K562 (cell line): Measurements from ENCODE around the gene TLR3. TPM values are rescaled to one million over a fixed set of nuclear protein-coding genes. Genes with fewer than 3 reads are reported as not detected.

Experiments used
- ATAC-seq: fragments of 200-7000 bp; cut with Tn5 transposase; 3 replicates; pipeline ENCODE4 v1.9.1; 2020; ENCODE audit warnings: moderate library complexity
- BruUV-seq: library from RNA; stranded (reverse); fragments of 400-500 nt; replicated peaks from 2 replicates; lab custom pipeline; 2021; lab: Mats Ljungman, UMichigan
- CTCF ChIA-PET: fragments of 300-600 bp; formaldehyde crosslinking; extraction: SDS; loops from one replicate; lab custom pipeline; 2021; ENCODE audit warnings: low intra/inter-chr PET ratio; lab: Yijun Ruan, JAX
- POLR2A ChIA-PET: fragments of 300-600, 350-650 bp; sonication (Branson Sonifier 250); formaldehyde crosslinking; extraction: SDS; loops from one replicate; lab custom pipeline; 2021; ENCODE audit warnings: antibody characterized with exemption, inconsistent platforms; lab: Yijun Ruan, JAX
- DNase-seq, 4 experiments: peaks; one replicate each; pipeline versions ENCODE4 v3.0.0 to v3.0.0-alpha.2; 2011 to 2018; ENCODE audit warnings: low spot score in 3 of 4, mixed read lengths in 3 of 4; ENCODE audit errors: extremely low read depth in 1 of 4
- FAIRE-seq: peaks from 2 replicates; lab custom pipeline; 2011; peaks lifted over from hg19 to GRCh38; lab: Jason Lieb, UNC
- H2AFZ ChIP-seq: 2 replicates; pipeline ENCODE4 v1.6.0; 2011; ENCODE audit warnings: low read depth, low read length, control low read depth, inconsistent platforms
- H3K27ac ChIP-seq: fragments of 200-600 bp; 3 replicates; pipeline ENCODE4 v1.8.0; 2011; ENCODE audit warnings: low read depth, mild to moderate bottlenecking, control low read depth, inconsistent platforms, low read length, moderate library complexity, mixed read lengths; ENCODE audit errors: extremely low read depth
- H3K27me3 ChIP-seq, 2 experiments: fragments of 300-600 bp in 1 of 2; 2 replicates in 1 of 2; 3 replicates in 1 of 2; pipeline versions ENCODE4 v1.6.0 to v1.8.0; 2011; ENCODE audit warnings: inconsistent platforms in 2 of 2, low read length in 2 of 2, mild to moderate bottlenecking in 1 of 2, mixed read lengths in 1 of 2, moderate library complexity in 1 of 2; ENCODE audit not compliant: control insufficient read depth in 2 of 2, insufficient read depth in 2 of 2
- H3K36me3 ChIP-seq: fragments of 300-600 bp; 3 replicates; pipeline ENCODE4 v1.8.0; 2011; ENCODE audit warnings: mild to moderate bottlenecking, low read length, inconsistent platforms; ENCODE audit not compliant: control insufficient read depth, insufficient read depth
- H3K4me1 ChIP-seq, 2 experiments: fragments of 200-600 bp in 1 of 2; replicated peaks in 1 of 2; 2 replicates in 1 of 2; 3 replicates in 1 of 2; pipeline versions ENCODE4 v1.5.1 to v1.8.0; 2011; ENCODE audit warnings: inconsistent platforms in 2 of 2, low read length in 2 of 2, mild to moderate bottlenecking in 1 of 2, mixed read lengths in 1 of 2, moderate library complexity in 1 of 2; ENCODE audit not compliant: control insufficient read depth in 2 of 2, insufficient read depth in 2 of 2
- H3K4me2 ChIP-seq: 2 replicates; pipeline ENCODE4 v1.6.1; 2011; ENCODE audit warnings: low read length, control low read depth, inconsistent platforms, mixed read lengths; ENCODE audit not compliant: insufficient read depth
- H3K4me3 ChIP-seq: fragments of 200-600 bp; sonication (generic), shearing (Covaris generic); 2 replicates; pipeline ENCODE4 v1.5.1; 2016; ENCODE audit warnings: control low read depth, inconsistent platforms
- H3K79me2 ChIP-seq: fragments of 200-600 bp; 3 replicates; pipeline ENCODE4 v1.8.0; 2011; ENCODE audit warnings: low read length, inconsistent platforms; ENCODE audit not compliant: control insufficient read depth, insufficient read depth
- H3K9ac ChIP-seq, 2 experiments: 2 replicates each; pipeline versions ENCODE4 v1.6.0 to v1.6.1; 2011; ENCODE audit warnings: low read depth in 2 of 2, low read length in 2 of 2, control low read depth in 1 of 2, inconsistent platforms in 1 of 2, mild to moderate bottlenecking in 1 of 2, mixed read lengths in 1 of 2; ENCODE audit not compliant: insufficient read depth in 1 of 2
- H3K9me1 ChIP-seq: one replicate; pipeline ENCODE4 v1.6.0; 2011; ENCODE audit warnings: inconsistent platforms, mild to moderate bottlenecking, low read length, moderate library complexity; ENCODE audit not compliant: control insufficient read depth, insufficient read depth
- H3K9me3 ChIP-seq: replicated peaks from 2 replicates; pipeline ENCODE4 v1.5.1; 2011; ENCODE audit warnings: low read depth, low read length, inconsistent platforms; ENCODE audit not compliant: control insufficient read depth, insufficient read depth
- H4K20me1 ChIP-seq: replicated peaks from 2 replicates; pipeline ENCODE4 v1.6.1; 2011; ENCODE audit warnings: low read length, inconsistent platforms, mixed read lengths; ENCODE audit not compliant: control insufficient read depth, insufficient read depth
- ADNP ChIP-seq: fragments of 200-800 bp; sonication (Bioruptor generic); IDR thresholded peaks from 2 replicates; pipeline ENCODE4 v1.6.1; 2016; ENCODE audit warnings: missing genetic modification characterization, missing compliant biosample characterization
- COPS2 ChIP-seq: fragments of 450-650 bp; conservative IDR thresholded peaks from 2 replicates; pipeline ENCODE4 v1.6.1; 2016; ENCODE audit warnings: mild to moderate bottlenecking, moderate library complexity
- MEF2A ChIP-seq: IDR thresholded peaks from 2 replicates; pipeline ENCODE4 v1.6.1; 2011; ENCODE audit warnings: low read depth, mild to moderate bottlenecking, low read length, moderate library complexity; ENCODE audit not compliant: control insufficient read depth
- POLR2AphosphoS2 ChIP-seq: IDR thresholded peaks from 2 replicates; pipeline ENCODE4 v1.6.1; 2012; ENCODE audit warnings: low read length, improper control_type of control experiment
- POLR2B ChIP-seq: fragments of 450-650 bp; IDR thresholded peaks from 2 replicates; pipeline ENCODE4 v1.6.1; 2018; ENCODE audit warnings: low read depth; ENCODE audit not compliant: partially characterized antibody
- RBM25 ChIP-seq: fragments of 200-400 bp; formaldehyde crosslinking; IDR thresholded peaks from 2 replicates; pipeline ENCODE4 v1.6.1; 2018; ENCODE audit warnings: low read length, low read depth, moderate library complexity; ENCODE audit not compliant: severe bottlenecking
- SP2 ChIP-seq: IDR thresholded peaks from 2 replicates; pipeline ENCODE4 v1.6.1; 2011; ENCODE audit warnings: mild to moderate bottlenecking, low read depth, low read length, moderate library complexity; ENCODE audit not compliant: poor library complexity, severe bottlenecking; ENCODE audit errors: extremely low read depth
- ZBED1 ChIP-seq: IDR thresholded peaks from 2 replicates; pipeline ENCODE4 v1.6.1; 2014
- ZNF212 ChIP-seq: fragments of 450-650 bp; formaldehyde crosslinking; IDR thresholded peaks from 2 replicates; pipeline ENCODE4 v1.4.0; 2020; ENCODE audit warnings: mild to moderate bottlenecking
- ZNF586 ChIP-seq: fragments of 450-650 bp; formaldehyde crosslinking; conservative IDR thresholded peaks from 2 replicates; pipeline ENCODE4 v1.4.0; 2020; ENCODE audit warnings: mild to moderate bottlenecking, moderate library complexity
- WGBS: fragments of 100-300 bp; shearing (Covaris generic); methylation state at CpG from one replicate; pipeline ENCODE4 v1.1.6; 2016; ENCODE audit warnings: low coverage, mixed read lengths; ENCODE audit not compliant: insufficient coverage; ENCODE audit errors: missing lambda C conversion rate; 5-methylcytosine and 5-hydroxymethylcytosine counted together
- in situ Hi-C: fragments of 300-500 bp; cut with MboI; formaldehyde crosslinking; loops from 4 replicates; pipeline ENCODE4 v1.15.0; 2018; ENCODE audit warnings: inconsistent platforms, mixed read lengths
- intact Hi-C: fragments of 100-400 bp; cut with micrococcal nuclease; formaldehyde crosslinking; loops from 2 replicates; pipeline ENCODE4 v1.14.2; 2022
- polyA plus RNA-seq, 8 experiments: library from polyadenylated mRNA; depleted of rRNA in 4 of 8; stranded (reverse) in 5 of 8; unstranded in 3 of 8; fragments of >200 nt; fragmentation: Nextera tagmentation in 2 of 8; fragmentation: Illumina TruSeq in 1 of 8; extraction: Ambion mirVana in 2 of 8; extraction: Trizol in 1 of 8; gene quantifications; 2 replicates each; pipeline versions ENCODE4 v1.2.1 to v1.2.3, GENCODE V29; 2011 to 2014; ENCODE audit warnings: inconsistent platforms in 1 of 8, missing spikeins in 1 of 8
- total RNA-seq, 7 experiments: library from RNA; depleted of rRNA in 6 of 7; stranded (reverse); fragments of >200 nt in 6 of 7; fragmentation: Illumina TruSeq in 2 of 7; extraction: Trizol in 2 of 7; gene quantifications; 2 replicates each; pipeline versions ENCODE4 v1.2.1 to v1.2.3, GENCODE V29; 2011 to 2021; ENCODE audit warnings: low replicate concordance in 1 of 7
- TF ChIP-seq, protein P1 (sequence below): sonication (generic); formaldehyde crosslinking; IDR thresholded peaks from 2 replicates; pipeline ENCODE4 v1.8.1; 2023; ENCODE audit warnings: missing genetic modification reagents, mild to moderate bottlenecking, borderline replicate concordance
- TF ChIP-seq, protein P2 (sequence below): fragments of 200-800 bp; sonication (Bioruptor generic); IDR thresholded peaks from 2 replicates; pipeline ENCODE4 v1.6.1; 2017; ENCODE audit warnings: missing genetic modification characterization, missing compliant biosample characterization
- TF ChIP-seq, protein P3 (sequence below): sonication (generic); formaldehyde crosslinking; IDR thresholded peaks from 2 replicates; pipeline ENCODE4 v1.8.0; 2022; ENCODE audit warnings: missing genetic modification reagents, mild to moderate bottlenecking, borderline replicate concordance

The TLR3 gene
- total and polyA plus RNA-seq, 9 of the 15 experiments (the other 6 are each of a cell fraction or from before 2014, with no cell fraction given) = 0.01 TPM; not detected in 8

DNA sequence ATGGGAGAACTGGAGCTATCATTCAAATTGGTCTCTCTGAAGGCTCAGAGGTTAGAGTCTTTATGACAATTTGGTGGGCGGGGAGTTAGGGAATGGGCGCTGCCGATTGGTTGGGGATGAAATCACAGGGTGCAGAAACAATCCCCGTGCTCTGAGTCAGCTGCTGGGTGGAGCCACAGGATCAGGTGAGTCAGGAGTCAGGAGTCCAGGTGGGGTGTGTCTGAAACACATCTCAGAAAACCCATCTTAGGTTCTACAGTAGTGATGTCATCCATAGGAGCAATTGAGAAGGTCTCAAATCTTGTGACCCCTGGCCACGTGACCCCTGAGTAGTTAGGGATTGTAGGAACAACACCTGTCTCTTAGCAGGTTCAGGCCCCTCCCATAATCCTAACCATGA, 41.6 kb upstream of the TLR3 start (continued):
- TF ChIP-seq, protein P1, sequence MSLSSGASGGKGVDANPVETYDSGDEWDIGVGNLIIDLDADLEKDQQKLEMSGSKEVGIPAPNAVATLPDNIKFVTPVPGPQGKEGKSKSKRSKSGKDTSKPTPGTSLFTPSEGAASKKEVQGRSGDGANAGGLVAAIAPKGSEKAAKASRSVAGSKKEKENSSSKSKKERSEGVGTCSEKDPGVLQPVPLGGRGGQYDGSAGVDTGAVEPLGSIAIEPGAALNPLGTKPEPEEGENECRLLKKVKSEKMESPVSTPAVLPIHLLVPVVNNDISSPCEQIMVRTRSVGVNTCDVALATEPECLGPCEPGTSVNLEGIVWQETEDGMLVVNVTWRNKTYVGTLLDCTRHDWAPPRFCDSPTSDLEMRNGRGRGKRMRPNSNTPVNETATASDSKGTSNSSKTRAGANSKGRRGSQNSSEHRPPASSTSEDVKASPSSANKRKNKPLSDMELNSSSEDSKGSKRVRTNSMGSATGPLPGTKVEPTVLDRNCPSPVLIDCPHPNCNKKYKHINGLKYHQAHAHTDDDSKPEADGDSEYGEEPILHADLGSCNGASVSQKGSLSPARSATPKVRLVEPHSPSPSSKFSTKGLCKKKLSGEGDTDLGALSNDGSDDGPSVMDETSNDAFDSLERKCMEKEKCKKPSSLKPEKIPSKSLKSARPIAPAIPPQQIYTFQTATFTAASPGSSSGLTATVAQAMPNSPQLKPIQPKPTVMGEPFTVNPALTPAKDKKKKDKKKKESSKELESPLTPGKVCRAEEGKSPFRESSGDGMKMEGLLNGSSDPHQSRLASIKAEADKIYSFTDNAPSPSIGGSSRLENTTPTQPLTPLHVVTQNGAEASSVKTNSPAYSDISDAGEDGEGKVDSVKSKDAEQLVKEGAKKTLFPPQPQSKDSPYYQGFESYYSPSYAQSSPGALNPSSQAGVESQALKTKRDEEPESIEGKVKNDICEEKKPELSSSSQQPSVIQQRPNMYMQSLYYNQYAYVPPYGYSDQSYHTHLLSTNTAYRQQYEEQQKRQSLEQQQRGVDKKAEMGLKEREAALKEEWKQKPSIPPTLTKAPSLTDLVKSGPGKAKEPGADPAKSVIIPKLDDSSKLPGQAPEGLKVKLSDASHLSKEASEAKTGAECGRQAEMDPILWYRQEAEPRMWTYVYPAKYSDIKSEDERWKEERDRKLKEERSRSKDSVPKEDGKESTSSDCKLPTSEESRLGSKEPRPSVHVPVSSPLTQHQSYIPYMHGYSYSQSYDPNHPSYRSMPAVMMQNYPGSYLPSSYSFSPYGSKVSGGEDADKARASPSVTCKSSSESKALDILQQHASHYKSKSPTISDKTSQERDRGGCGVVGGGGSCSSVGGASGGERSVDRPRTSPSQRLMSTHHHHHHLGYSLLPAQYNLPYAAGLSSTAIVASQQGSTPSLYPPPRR (CRISPR knock-in tag) = no peak

DNA sequence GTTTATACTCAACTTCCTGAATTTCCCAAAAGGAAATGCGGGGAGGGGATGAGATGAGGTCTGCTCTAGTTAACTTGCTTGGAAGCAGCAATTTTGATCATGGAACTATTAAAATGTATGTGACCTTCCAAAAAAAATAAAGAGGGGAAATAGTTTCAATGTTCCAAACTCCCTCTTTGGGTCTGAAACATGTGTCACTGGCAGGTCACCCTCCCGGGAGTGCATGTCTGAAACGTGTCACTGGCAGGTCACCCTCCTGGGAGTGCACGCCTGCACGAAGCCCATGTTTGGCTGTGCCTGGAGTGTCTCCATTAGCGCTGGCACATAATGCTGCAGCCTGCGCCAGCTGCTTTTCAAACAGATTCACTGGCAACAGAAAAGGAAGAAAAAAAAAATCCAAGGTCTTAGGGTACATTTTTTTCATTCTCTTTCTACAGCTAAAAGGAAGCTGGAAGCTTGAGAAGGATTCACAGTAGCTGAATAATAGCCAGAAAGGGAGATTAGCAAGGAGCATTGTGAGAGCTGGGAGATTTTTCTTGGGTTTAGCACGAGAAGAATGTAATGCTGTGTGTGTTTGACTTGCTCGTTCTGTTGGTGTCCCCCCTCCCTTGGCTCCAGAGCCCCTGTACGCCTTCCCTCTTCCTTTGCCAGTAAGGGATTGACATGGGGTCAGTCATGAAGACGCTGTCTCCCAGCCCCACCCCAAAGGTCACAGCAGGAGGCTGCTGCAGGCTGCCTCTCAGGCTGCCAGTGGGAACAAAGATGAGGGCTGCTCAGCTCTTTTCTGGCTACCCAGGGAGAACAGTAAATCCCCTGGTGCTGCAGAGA, 39.2 kb upstream of the TLR3 start:
- intact Hi-C loops (no loop called here), in situ Hi-C loops (loop anchor here (10.0 to 25.0 kb wide), 2 partner anchors 375 to 992 kb away; no protein-coding TSS in a partner anchor)
- no peaks in the 10 kb centered on the region for H4K20me1 ChIP-seq
- DNase-seq = no peak
- CTCF ChIA-PET = no interaction called here
- no peaks in the 10 kb centered on the region for H3K9me3 ChIP-seq
- H3K4me3 ChIP-seq = no peak overlapping the region
- ATAC-seq = no peak
- no TSS peak for BruUV-seq
- no peaks in the 10 kb centered on the region for H3K79me2 ChIP-seq
- POLR2A ChIA-PET = no interaction called here
- H3K9me1 ChIP-seq = no peaks in the 10 kb centered on the region
- no peak overlapping the region for H3K9ac ChIP-seq
- H2AFZ ChIP-seq = no peak overlapping the region
- H3K27me3 ChIP-seq = peaks cover 12 to 28% of the 10 kb centered on the region in 2 experiments; a peak in 3 of 5 replicates
- H3K27ac ChIP-seq = no peak overlapping the region
- H3K4me2 ChIP-seq = no peak overlapping the region
- H3K4me1 ChIP-seq = no peaks in the 10 kb centered on the region
- under 1% methylated on average over 10 of the region's 11 CpGs for WGBS
- no peaks in the 10 kb centered on the region for H3K36me3 ChIP-seq
- FAIRE-seq = no peak
- no peak for TF ChIP-seq POLR2B
- TF ChIP-seq, protein P2, sequence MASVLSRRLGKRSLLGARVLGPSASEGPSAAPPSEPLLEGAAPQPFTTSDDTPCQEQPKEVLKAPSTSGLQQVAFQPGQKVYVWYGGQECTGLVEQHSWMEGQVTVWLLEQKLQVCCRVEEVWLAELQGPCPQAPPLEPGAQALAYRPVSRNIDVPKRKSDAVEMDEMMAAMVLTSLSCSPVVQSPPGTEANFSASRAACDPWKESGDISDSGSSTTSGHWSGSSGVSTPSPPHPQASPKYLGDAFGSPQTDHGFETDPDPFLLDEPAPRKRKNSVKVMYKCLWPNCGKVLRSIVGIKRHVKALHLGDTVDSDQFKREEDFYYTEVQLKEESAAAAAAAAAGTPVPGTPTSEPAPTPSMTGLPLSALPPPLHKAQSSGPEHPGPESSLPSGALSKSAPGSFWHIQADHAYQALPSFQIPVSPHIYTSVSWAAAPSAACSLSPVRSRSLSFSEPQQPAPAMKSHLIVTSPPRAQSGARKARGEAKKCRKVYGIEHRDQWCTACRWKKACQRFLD (CRISPR knock-in tag) = no peak
- no peak for TF ChIP-seq ADNP (tag)
- TF ChIP-seq SP2 = no peak
- no peak for TF ChIP-seq ZNF212
- no peak for TF ChIP-seq ZNF586 (CRISPR knock-in tag)
- no peak for TF ChIP-seq COPS2
- TF ChIP-seq MEF2A = no peak
- TF ChIP-seq POLR2AphosphoS2 = no peak
- TF ChIP-seq, protein P3, sequence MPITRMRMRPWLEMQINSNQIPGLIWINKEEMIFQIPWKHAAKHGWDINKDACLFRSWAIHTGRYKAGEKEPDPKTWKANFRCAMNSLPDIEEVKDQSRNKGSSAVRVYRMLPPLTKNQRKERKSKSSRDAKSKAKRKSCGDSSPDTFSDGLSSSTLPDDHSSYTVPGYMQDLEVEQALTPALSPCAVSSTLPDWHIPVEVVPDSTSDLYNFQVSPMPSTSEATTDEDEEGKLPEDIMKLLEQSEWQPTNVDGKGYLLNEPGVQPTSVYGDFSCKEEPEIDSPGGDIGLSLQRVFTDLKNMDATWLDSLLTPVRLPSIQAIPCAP (CRISPR knock-in tag) = no peak
- no peak for TF ChIP-seq RBM25
- TF ChIP-seq ZBED1 = no peak
